ENCODE data around the gene MPDZ.

Gene MPDZ

GRCh38 chr9:13175732-13176131, 103.8 kb downstream of the MPDZ start:
- DNase-seq, result no peak

- DNase-seq, result no peak
Observed at GRCh38 chr9:13174906-13175639, 104.4 kb downstream of the MPDZ start.

GRCh38 chr9:13173553-13173952, 105.9 kb downstream of the MPDZ start:
- DNase-seq, result no peak

- no peak for DNase-seq
Observed at GRCh38 chr9:13171261-13171660, 108.2 kb downstream of the MPDZ start.

GRCh38 chr9:13166996-13167395, 112.5 kb downstream of the MPDZ start:
- DNase-seq, result no peak

- DNase-seq, result no peak
Observed at GRCh38 chr9:13165956-13166355, 113.5 kb downstream of the MPDZ start.

GRCh38 chr9:13165236-13165945, 114.1 kb downstream of the MPDZ start:
- DNase-seq, result no peak

GRCh38 chr9:13163946-13164345, 115.5 kb downstream of the MPDZ start:
- no peak for DNase-seq

GRCh38 chr9:13163287-13163686, 116.2 kb downstream of the MPDZ start:
- DNase-seq, result no peak

- DNase-seq, result no peak
Observed at GRCh38 chr9:13160051-13160450, 119.4 kb downstream of the MPDZ start.

GRCh38 chr9:13158986-13159385, 120.5 kb downstream of the MPDZ start:
- DNase-seq, result no peak

- DNase-seq, result no peak
Observed at GRCh38 chr9:13151489-13151888, 128.0 kb downstream of the MPDZ start.

- DNase-seq, result no peak
Observed at GRCh38 chr9:13149454-13149853, 130.0 kb downstream of the MPDZ start.

GRCh38 chr9:13146840-13147239, 132.7 kb downstream of the MPDZ start:
- no peak for DNase-seq

- no peak for DNase-seq
Observed at GRCh38 chr9:13145340-13145739, 134.2 kb downstream of the MPDZ start.

GRCh38 chr9:13144166-13144775, 135.2 kb downstream of the MPDZ start:
- no peak for DNase-seq

- no peak for DNase-seq
Observed at GRCh38 chr9:13143281-13143680, 136.2 kb downstream of the MPDZ start.

- DNase-seq, result no peak
Observed at GRCh38 chr9:13142776-13143175, 136.7 kb downstream of the MPDZ start.

GRCh38 chr9:13141629-13142028, 137.9 kb downstream of the MPDZ start:
- DNase-seq, result no peak

GRCh38 chr9:13140843-13141592, 138.5 kb downstream of the MPDZ start:
- no peak for DNase-seq

- no peak for DNase-seq
Observed at GRCh38 chr9:13139641-13140171, 139.8 kb downstream of the MPDZ start.

- DNase-seq, result no peak
Observed at GRCh38 chr9:13137426-13137825, 142.1 kb downstream of the MPDZ start.

- no peak for DNase-seq
Observed at GRCh38 chr9:13131991-13132390, 147.5 kb downstream of the MPDZ start.
